ENCODE measurements around the gene EEF1AKMT1. TPM values are rescaled to one million over a fixed set of nuclear protein-coding genes. Genes with fewer than 3 reads are reported as not detected.
"Not testable (repeated sequence)": the region's sequence is repeated elsewhere in the genome, so short reads cannot be mapped to it uniquely, and the experiment has no call there.

EEF1AKMT1 gene
- total RNA-seq, 2 donors from 2014 or later, result 11.1 to 12.5 TPM

DNA sequence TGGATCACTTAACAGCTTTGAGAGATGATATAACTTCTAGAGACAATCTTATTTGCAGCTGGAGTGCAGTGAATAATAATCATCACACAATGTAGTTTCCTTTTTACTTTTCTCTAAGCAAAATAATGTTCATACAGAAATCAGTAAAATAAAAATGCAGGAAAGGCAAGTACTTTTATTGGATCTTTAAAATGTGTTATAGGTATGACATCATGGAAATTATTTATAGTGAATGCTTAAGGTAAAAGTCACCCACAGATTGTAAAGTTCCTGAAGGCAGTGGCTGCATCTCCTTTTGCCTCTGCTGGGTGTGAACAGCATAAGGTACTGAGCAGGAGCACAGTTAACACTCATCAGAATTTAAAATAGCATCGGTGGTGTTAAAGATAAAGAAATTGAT is 87.6 kb downstream of the EEF1AKMT1 start:
- no peaks in the 10 kb centered on the region for H3K27me3 ChIP-seq
- no peaks in the 10 kb centered on the region for H3K9me3 ChIP-seq
- H3K4me3 ChIP-seq, result no peak overlapping the region
- no peak for DNase-seq (ENCODE audit: low spot score)
- H3K4me1 ChIP-seq, result no peaks in the 10 kb centered on the region
- H3K27ac ChIP-seq, result no peak overlapping the region
- H3K36me3 ChIP-seq, result no peaks in the 10 kb centered on the region
- TF ChIP-seq CTCF (IDR thresholded peaks at IDR 0.05), result no peak

DNA sequence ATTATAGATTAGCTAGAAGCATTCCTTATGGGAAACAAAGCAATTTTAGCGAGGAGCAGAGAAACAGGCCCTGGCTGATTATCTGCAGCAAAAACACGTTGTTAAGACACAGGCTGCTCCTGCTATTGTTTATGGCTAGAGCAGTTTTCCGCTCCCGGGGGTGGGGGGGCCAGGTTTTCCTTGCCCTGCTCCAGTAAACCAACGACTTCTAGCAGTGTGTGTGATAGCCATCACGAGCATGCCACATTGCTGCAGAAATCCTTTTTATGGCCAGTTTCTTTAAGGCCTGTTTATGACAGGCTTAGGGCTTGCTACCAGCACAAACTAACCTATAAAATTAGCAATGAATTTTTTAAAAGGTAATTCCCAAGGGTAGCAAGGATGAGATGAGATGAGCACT is 88.7 kb downstream of the EEF1AKMT1 start:
- Histone ChIP-seq H3K4me1 (no peaks in the 10 kb centered on the region), H3K4me3 (no peak overlapping the region), H3K36me3 (no peaks in the 10 kb centered on the region), H3K27me3 (no peaks in the 10 kb centered on the region), H3K27ac (no peak overlapping the region), H3K9me3 (no peaks in the 10 kb centered on the region)
- no peak for DNase-seq (ENCODE audit: low spot score)
- no peak for TF ChIP-seq CTCF (IDR thresholded peaks at IDR 0.05)

DNA sequence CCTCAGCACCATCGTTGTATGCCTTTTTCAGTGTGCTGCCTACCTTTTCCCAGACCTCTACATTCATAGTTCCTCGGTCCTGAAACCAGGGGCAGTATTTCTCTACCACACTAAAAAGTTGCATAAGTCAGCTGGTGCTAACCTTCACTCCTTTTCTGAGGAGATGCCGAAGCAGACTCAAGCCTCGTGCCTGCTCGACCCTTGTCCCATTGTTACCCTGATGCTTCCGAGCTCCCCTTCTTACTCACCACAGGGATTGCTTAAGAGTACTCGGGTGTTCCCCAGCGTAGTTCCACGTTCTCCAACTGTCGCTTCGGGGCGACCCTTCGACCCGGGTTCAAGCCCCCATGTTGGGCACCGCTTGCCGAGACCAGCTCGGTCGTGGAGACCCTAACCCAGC is 89.2 kb downstream of the EEF1AKMT1 start:
- DNase-seq (ENCODE audit: low spot score), result no peak
- no peak for TF ChIP-seq CTCF (IDR thresholded peaks at IDR 0.05)
- H3K9me3 ChIP-seq, result no peaks in the 10 kb centered on the region
- H3K36me3 ChIP-seq, result no peaks in the 10 kb centered on the region
- H3K4me3 ChIP-seq, result no peak overlapping the region
- no peaks in the 10 kb centered on the region for H3K27me3 ChIP-seq
- H3K4me1 ChIP-seq, result no peaks in the 10 kb centered on the region
- H3K27ac ChIP-seq, result no peak overlapping the region

DNA sequence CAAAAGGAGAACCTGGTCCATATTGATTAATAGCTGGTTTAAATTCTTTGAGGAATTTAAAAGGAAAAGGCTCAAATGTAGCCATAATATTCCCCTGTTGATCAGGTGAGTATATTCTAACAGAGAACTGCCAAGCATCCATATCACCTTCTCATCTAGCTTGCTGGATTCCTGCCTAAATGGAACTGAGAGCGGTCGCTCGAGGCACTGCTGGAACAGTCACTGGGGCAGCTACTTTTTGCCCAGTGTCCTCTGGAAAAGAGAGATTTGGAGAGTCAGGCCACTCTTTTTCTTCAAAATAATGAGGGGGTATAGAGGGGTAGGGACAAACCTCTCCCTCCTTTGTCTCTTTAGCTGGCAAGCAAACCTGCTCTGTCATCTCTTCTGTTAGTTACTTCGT is 89.7 kb downstream of the EEF1AKMT1 start:
- DNase-seq (ENCODE audit: low spot score), result no peak
- Histone ChIP-seq H3K27ac (no peak overlapping the region), H3K4me3 (no peak overlapping the region), H3K27me3 (no peaks in the 10 kb centered on the region), H3K4me1 (no peaks in the 10 kb centered on the region), H3K36me3 (no peaks in the 10 kb centered on the region), H3K9me3 (no peaks in the 10 kb centered on the region)
- TF ChIP-seq CTCF (IDR thresholded peaks at IDR 0.05), result no peak

- TF ChIP-seq CTCF (IDR thresholded peaks at IDR 0.05), result no peak
- H3K27ac ChIP-seq, result no peak overlapping the region
- H3K4me1 ChIP-seq, result no peaks in the 10 kb centered on the region
- no peak for DNase-seq (ENCODE audit: low spot score)
- no peak overlapping the region for H3K4me3 ChIP-seq
- H3K36me3 ChIP-seq, result no peaks in the 10 kb centered on the region
- no peaks in the 10 kb centered on the region for H3K27me3 ChIP-seq
- H3K9me3 ChIP-seq, result no peaks in the 10 kb centered on the region
These were observed 91.7 kb downstream of the EEF1AKMT1 start for GRCh38 chr13:20682061-20682460.

DNA sequence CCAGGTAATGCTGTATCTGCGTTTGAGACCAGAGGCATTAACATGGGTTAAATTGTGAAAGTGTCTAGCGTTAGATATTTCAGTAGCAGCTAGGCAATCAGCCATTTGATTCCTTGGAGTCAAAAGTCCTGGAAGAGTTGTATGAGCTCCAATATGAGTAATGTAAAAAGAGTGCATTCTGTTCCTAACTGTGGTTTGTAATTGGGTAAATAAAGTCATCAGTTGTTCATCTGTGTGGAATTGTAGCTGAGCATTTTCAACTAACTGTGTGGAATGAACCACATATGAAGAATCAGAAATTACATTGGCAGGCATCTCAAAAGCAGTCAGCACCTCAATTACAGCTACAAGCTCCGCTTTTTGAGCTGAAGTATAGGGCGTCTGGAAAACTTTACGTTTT is 92.3 kb downstream of the EEF1AKMT1 start:
- not testable (repeated sequence) for H3K9me3 ChIP-seq; H3K36me3 ChIP-seq; H3K27ac ChIP-seq; H3K4me3 ChIP-seq; DNase-seq (ENCODE audit: low spot score); H3K27me3 ChIP-seq; H3K4me1 ChIP-seq
